ENCODE measurements around the gene AIP.

AIP gene

DNA sequence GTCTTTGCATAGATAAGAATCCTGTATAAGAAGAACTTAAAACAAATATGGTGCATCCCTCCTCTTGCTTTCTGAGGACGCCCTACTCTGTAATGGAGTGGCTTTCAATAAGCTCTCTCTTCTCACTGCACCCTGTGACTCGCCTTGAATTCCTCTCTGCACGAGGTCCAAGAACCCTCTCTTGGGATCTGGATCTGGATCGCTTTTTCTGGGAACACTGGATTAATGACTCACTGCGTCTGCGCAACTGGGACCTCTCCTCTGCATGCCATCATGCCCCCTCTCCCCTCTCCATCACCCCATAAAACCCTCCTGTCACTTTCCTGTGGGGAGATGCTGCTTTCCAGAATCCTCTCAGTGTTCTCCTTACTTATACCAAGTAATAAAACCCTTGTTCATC is 55.5 kb downstream of the AIP start:
- no peak for DNase-seq

DNA sequence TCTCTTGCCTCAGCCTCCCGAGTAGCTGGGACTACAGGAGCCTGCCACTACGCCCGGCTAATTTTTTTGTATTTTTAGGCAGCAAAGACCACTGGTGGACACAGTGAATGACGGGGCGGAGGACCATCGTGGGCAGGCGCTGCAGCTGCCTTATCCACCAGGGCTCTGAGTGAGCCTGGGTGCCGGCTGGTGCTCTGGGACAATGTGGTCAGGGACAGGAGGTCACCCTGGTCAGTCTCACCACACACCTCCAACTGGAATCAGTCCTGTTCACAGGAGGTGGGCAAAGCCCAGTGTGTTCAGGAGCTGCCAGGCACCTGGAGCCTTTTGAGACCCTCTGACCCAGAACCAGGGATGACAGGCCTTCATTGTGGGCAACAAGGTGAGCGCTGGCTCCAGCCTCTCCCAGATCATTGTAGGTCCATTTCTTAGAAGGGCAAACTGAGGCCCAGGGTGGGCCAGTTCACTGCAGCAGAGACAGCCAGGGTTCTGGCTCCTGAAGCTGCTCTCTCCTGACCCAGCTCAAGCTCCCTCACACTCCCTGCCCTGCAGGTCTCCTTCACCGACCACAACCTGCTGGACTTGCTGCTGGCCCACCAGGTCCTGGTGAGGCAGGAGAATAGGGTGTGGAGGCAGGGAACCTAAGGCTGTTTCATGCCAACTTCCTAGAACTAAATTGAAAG is 56.1 kb downstream of the AIP start:
- DNase-seq, result no peak

- DNase-seq, result no peak
These were observed 56.7 kb downstream of the AIP start for GRCh38 chr11:67539550-67539949.
